Esophagus muscularis mucosa (tissue), 4 donors: Measurements from ENCODE around the gene IDH3G.
"Not testable (repeated sequence)": the region's sequence is repeated elsewhere in the genome, so short reads cannot be mapped to it uniquely, and the experiment has no call there.

Source experiments
- EP300 ChIP-seq: sonication (generic); formaldehyde crosslinking; IDR thresholded peaks from one replicate; pipeline ENCODE4 v1.6.1; 2017; ENCODE audit warnings: antibody characterized with exemption
- POLR2A ChIP-seq: fragments of 450-650 bp; IDR thresholded peaks from one replicate; pipeline ENCODE4 v1.6.1; 2017; ENCODE audit warnings: antibody characterized with exemption, moderate library complexity, mild to moderate bottlenecking, low read depth
- TF ChIP-seq, protein P1 (sequence below), 3 experiments: fragments of 200-600 bp in 2 of 3; fragments of 450-650 bp in 1 of 3; sonication (generic) in 2 of 3; IDR thresholded peaks; one replicate each; pipeline ENCODE4 v1.5.1; 2017 to 2019; ENCODE audit warnings: antibody characterized with exemption in 3 of 3, mild to moderate bottlenecking in 2 of 3, moderate library complexity in 1 of 3

GRCh38 chrX:153746991-153747390 lies 47.2 kb downstream of the IDH3G start:
- TF ChIP-seq, protein P1, sequence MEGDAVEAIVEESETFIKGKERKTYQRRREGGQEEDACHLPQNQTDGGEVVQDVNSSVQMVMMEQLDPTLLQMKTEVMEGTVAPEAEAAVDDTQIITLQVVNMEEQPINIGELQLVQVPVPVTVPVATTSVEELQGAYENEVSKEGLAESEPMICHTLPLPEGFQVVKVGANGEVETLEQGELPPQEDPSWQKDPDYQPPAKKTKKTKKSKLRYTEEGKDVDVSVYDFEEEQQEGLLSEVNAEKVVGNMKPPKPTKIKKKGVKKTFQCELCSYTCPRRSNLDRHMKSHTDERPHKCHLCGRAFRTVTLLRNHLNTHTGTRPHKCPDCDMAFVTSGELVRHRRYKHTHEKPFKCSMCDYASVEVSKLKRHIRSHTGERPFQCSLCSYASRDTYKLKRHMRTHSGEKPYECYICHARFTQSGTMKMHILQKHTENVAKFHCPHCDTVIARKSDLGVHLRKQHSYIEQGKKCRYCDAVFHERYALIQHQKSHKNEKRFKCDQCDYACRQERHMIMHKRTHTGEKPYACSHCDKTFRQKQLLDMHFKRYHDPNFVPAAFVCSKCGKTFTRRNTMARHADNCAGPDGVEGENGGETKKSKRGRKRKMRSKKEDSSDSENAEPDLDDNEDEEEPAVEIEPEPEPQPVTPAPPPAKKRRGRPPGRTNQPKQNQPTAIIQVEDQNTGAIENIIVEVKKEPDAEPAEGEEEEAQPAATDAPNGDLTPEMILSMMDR (IDR thresholded peaks at IDR 0.05) = not testable (repeated sequence)
- not testable (repeated sequence) for TF ChIP-seq POLR2A, EP300
